ENCODE data around the gene RAB7B. TPM values are rescaled to one million over a fixed set of nuclear protein-coding genes. Genes with fewer than 3 reads are reported as not detected.

Gene RAB7B
- total RNA-seq, 1 donor from 2014 or later, result 11.7 TPM

Other genes with a start within 250 kb of the RAB7B start
- 19.2 TPM for gene RAB29, start 227.9 kb downstream of the RAB7B start, total RNA-seq
- gene SLC41A1, start 190.2 kb downstream of the RAB7B start, total RNA-seq, result 27.4 TPM
- gene PM20D1, start 153.3 kb downstream of the RAB7B start, total RNA-seq, result 23.7 TPM
- gene SLC26A9, start 59.9 kb downstream of the RAB7B start, total RNA-seq, result 0.13 TPM
- 25.3 TPM for gene CTSE, start 20.5 kb upstream of the RAB7B start, total RNA-seq
- 27.1 TPM for gene RHEX, start 49.8 kb upstream of the RAB7B start, total RNA-seq
- not detected for gene AVPR1B, start 114.0 kb upstream of the RAB7B start, total RNA-seq
- gene FAM72A, start 199.4 kb upstream of the RAB7B start, total RNA-seq, result not detected
- gene SRGAP2, start 200.1 kb upstream of the RAB7B start, total RNA-seq, result 58.9 TPM